Measurements from ENCODE around the gene RNASEH2A. TPM values are rescaled to one million over a fixed set of nuclear protein-coding genes. Genes with fewer than 3 reads are reported as not detected.
"Not testable (repeated sequence)": the region's sequence is repeated elsewhere in the genome, so short reads cannot be mapped to it uniquely, and the experiment has no call there.

RNASEH2A gene
- total RNA-seq, 2 experiments from 2014 or later, result 27.0 to 51.1 TPM

GRCh38 chr19:12840091-12841079, 34.0 kb downstream of the RNASEH2A start:
- Mint-ChIP-seq H3K4me3 (peak overlapping the region; percentile 17), H3K36me3 (ENCODE audit: low read depth) (no peaks in the 10 kb centered on the region), H3K4me1 (peaks cover 28% of the 10 kb centered on the region), H3K9me3 (ENCODE audit: low read depth) (no peaks in the 10 kb centered on the region), H3K27ac (no peak overlapping the region), H3K27me3 (peaks cover 67% of the 10 kb centered on the region)
- CTCF ChIA-PET, result no interaction called here
- POLR2A ChIA-PET, result no interaction called here
- DNase-seq (peak; percentile 84), ATAC-seq (peak; percentile 53)
- intact Hi-C loops (cut with DNase I, micrococcal nuclease), result loop anchor here in 1 of 2 experiments (10.0 kb wide), 1 partner anchor 276 kb away; no protein-coding TSS in a partner anchor

GRCh38 chr19:12841094-12841493, 34.7 kb downstream of the RNASEH2A start:
- intact Hi-C loops (cut with DNase I, micrococcal nuclease), result loop anchor here in 1 of 2 experiments (10.0 kb wide), 1 partner anchor 276 kb away; no protein-coding TSS in a partner anchor
- ChIA-PET POLR2A (no interaction called here), CTCF (no interaction called here)
- DNase-seq (peak; percentile 47), ATAC-seq (no peak)
- Mint-ChIP-seq H3K27ac (no peak overlapping the region), H3K36me3 (ENCODE audit: low read depth) (no peaks in the 10 kb centered on the region), H3K4me1 (peaks cover 28% of the 10 kb centered on the region), H3K9me3 (ENCODE audit: low read depth) (no peaks in the 10 kb centered on the region), H3K27me3 (peaks cover 63% of the 10 kb centered on the region), H3K4me3 (peak overlapping the region; percentile 17)

GRCh38 chr19:12842511-12842910, 36.1 kb downstream of the RNASEH2A start:
- Mint-ChIP-seq H3K27ac (no peak overlapping the region), H3K9me3 (ENCODE audit: low read depth) (no peaks in the 10 kb centered on the region), H3K27me3 (peaks cover 56% of the 10 kb centered on the region), H3K4me3 (no peak overlapping the region), H3K4me1 (peaks cover 27% of the 10 kb centered on the region), H3K36me3 (ENCODE audit: low read depth) (no peaks in the 10 kb centered on the region)
- no peak for ATAC-seq
- intact Hi-C loops (cut with DNase I, micrococcal nuclease), result loop anchor here in 1 of 2 experiments (10.0 kb wide), 1 partner anchor 278 kb away; no protein-coding TSS in a partner anchor
- ChIA-PET POLR2A (no interaction called here), CTCF (no interaction called here)
- no peak for DNase-seq

GRCh38 chr19:12843328-12843727, 36.9 kb downstream of the RNASEH2A start:
- DNase-seq, result no peak
- intact Hi-C loops (cut with DNase I, micrococcal nuclease), result loop anchor here in 1 of 2 experiments (10.0 kb wide), 1 partner anchor 279 kb away; no protein-coding TSS in a partner anchor
- POLR2A ChIA-PET, result no interaction called here

GRCh38 chr19:12843999-12844732, 37.8 kb downstream of the RNASEH2A start:
- Mint-ChIP-seq H3K4me3 (no peak overlapping the region), H3K36me3 (ENCODE audit: low read depth) (no peaks in the 10 kb centered on the region), H3K27ac (no peak overlapping the region), H3K27me3 (peaks cover 53% of the 10 kb centered on the region), H3K4me1 (peaks cover 25% of the 10 kb centered on the region), H3K9me3 (ENCODE audit: low read depth) (no peaks in the 10 kb centered on the region)
- ChIA-PET CTCF (interaction anchor here (0.6 to 8.6 kb wide), 3 partner anchors 82 to 120 kb away, joined by 3 to 153 read pairs (median 4); no protein-coding TSS in a partner anchor), POLR2A (no interaction called here)
- intact Hi-C loops (cut with DNase I, micrococcal nuclease), result loop anchor here in 1 of 2 experiments (10.0 kb wide), 1 partner anchor 279 kb away; no protein-coding TSS in a partner anchor
- ATAC-seq, result no peak
- no peak for DNase-seq

More at GRCh38 chr19:12843328-12843727, 36.9 kb downstream of the RNASEH2A start:
- Mint-ChIP-seq H3K9me3 (ENCODE audit: low read depth) (no peaks in the 10 kb centered on the region), H3K27me3 (peaks cover 52% of the 10 kb centered on the region), H3K27ac (no peak overlapping the region), H3K4me1 (peaks cover 28% of the 10 kb centered on the region), H3K36me3 (ENCODE audit: low read depth) (no peaks in the 10 kb centered on the region), H3K4me3 (no peak overlapping the region)
- ATAC-seq, result no peak
- CTCF ChIA-PET, result interaction anchor here (8.6 kb wide), 1 partner anchor 81 kb away, joined by 153 read pairs; no protein-coding TSS in a partner anchor

GRCh38 chr19:12846613-12847012, 40.2 kb downstream of the RNASEH2A start:
- not testable (repeated sequence) for DNase-seq; H3K4me3 Mint-ChIP-seq; H3K4me1 Mint-ChIP-seq; H3K27ac Mint-ChIP-seq; H3K9me3 Mint-ChIP-seq (ENCODE audit: low read depth); ATAC-seq; H3K36me3 Mint-ChIP-seq (ENCODE audit: low read depth)
- peaks cover 29% of the 10 kb centered on the region for H3K27me3 Mint-ChIP-seq
- POLR2A ChIA-PET, result interaction anchor here (0.6 kb wide), 1 partner anchor 283 kb away, joined by 10 read pairs; no protein-coding TSS in a partner anchor
- CTCF ChIA-PET, result interaction anchor here (0.6 to 8.6 kb wide), 23 partner anchors 8 to 264 kb away, joined by 3 to 153 read pairs (median 4); partner anchors contain the start of genes RTBDN and TNPO2
- intact Hi-C loops (cut with DNase I, micrococcal nuclease), result loop anchor here (1.0 to 10.0 kb wide), 8 partner anchors 40 to 282 kb away; partner anchors contain the start of genes HOOK2 (in 1 of the 2), PRDX2 (in 1 of the 2), RNASEH2A (in 1 of the 2) and THSD8 (in 1 of the 2)

- H3K4me3 Mint-ChIP-seq, result peak overlapping the region; percentile 57
- no peaks in the 10 kb centered on the region for H3K9me3 Mint-ChIP-seq (ENCODE audit: low read depth)
- H3K27me3 Mint-ChIP-seq, result peaks cover 24% of the 10 kb centered on the region
- peak; percentile 98 for ATAC-seq
- POLR2A ChIA-PET, result interaction anchor here (0.5 kb wide), 1 partner anchor 17 kb away, joined by 3 read pairs; no protein-coding TSS in a partner anchor
- peak; percentile 94 for DNase-seq
- intact Hi-C loops (cut with DNase I, micrococcal nuclease), result loop anchor here (1.0 to 10.0 kb wide), 8 partner anchors 41 to 283 kb away; partner anchors contain the start of genes HOOK2 (in 1 of the 2), PRDX2 (in 1 of the 2), RNASEH2A (in 1 of the 2) and THSD8 (in 1 of the 2)
- CTCF ChIA-PET, result interaction anchor here (0.5 to 8.6 kb wide), 46 partner anchors 8 to 352 kb away, joined by 3 to 153 read pairs (median 4); partner anchors contain the start of genes DHPS, DNASE2, KLF1 and PRDX2
- H3K4me1 Mint-ChIP-seq, result peaks cover 7% of the 10 kb centered on the region
- H3K27ac Mint-ChIP-seq, result no peak overlapping the region
- H3K36me3 Mint-ChIP-seq (ENCODE audit: low read depth), result no peaks in the 10 kb centered on the region
Observed at GRCh38 chr19:12847159-12848139, 41.1 kb downstream of the RNASEH2A start.

GRCh38 chr19:12856653-12857052, 50.3 kb downstream of the RNASEH2A start:
- Mint-ChIP-seq H3K36me3 (ENCODE audit: low read depth) (no peaks in the 10 kb centered on the region), H3K27ac (no peak overlapping the region), H3K4me3 (no peak overlapping the region), H3K27me3 (no peaks in the 10 kb centered on the region), H3K9me3 (ENCODE audit: low read depth) (no peaks in the 10 kb centered on the region), H3K4me1 (no peaks in the 10 kb centered on the region)
- POLR2A ChIA-PET, result no interaction called here
- intact Hi-C loops (cut with DNase I, micrococcal nuclease), result loop anchor here in 1 of 2 experiments (5.0 kb wide), 1 partner anchor 34 kb away; no protein-coding TSS in a partner anchor
- CTCF ChIA-PET, result no interaction called here
- ATAC-seq (no peak), DNase-seq (no peak)

GRCh38 chr19:12858041-12858928, 51.9 kb downstream of the RNASEH2A start:
- H3K4me3 Mint-ChIP-seq, result no peak overlapping the region
- ChIA-PET CTCF (interaction anchor here (0.7 kb wide), 1 partner anchor 92 kb away, joined by 3 read pairs; no protein-coding TSS in a partner anchor), POLR2A (no interaction called here)
- no peak overlapping the region for H3K27ac Mint-ChIP-seq
- H3K36me3 Mint-ChIP-seq (ENCODE audit: low read depth), result no peaks in the 10 kb centered on the region
- ATAC-seq (no peak), DNase-seq (no peak)
- no peaks in the 10 kb centered on the region for H3K4me1 Mint-ChIP-seq
- intact Hi-C loops (cut with DNase I, micrococcal nuclease), result loop anchor here in 1 of 2 experiments (5.0 kb wide), 1 partner anchor 36 kb away; no protein-coding TSS in a partner anchor
- H3K27me3 Mint-ChIP-seq, result no peaks in the 10 kb centered on the region
- no peaks in the 10 kb centered on the region for H3K9me3 Mint-ChIP-seq (ENCODE audit: low read depth)

Data from activated CD4-positive, alpha-beta T cell treated with anti-CD3 and anti-CD28 coated beads for 36 hours (primary cell).